H1 (cell line): Measurements from ENCODE around the gene ENTPD2. TPM values are rescaled to one million over a fixed set of nuclear protein-coding genes. Genes with fewer than 3 reads are reported as not detected.

ENCODE experiments used
- FOSL1 ChIP-seq: IDR thresholded peaks from 2 replicates; pipeline ENCODE4 v1.6.1; 2011; ENCODE audit warnings: mild to moderate bottlenecking, low read depth, low read length, moderate library complexity; ENCODE audit not compliant: insufficient read depth
- NANOG ChIP-seq: IDR thresholded peaks from 2 replicates; pipeline ENCODE4 v1.6.1; 2011; ENCODE audit warnings: low read length, low read depth, mild to moderate bottlenecking, inconsistent platforms; ENCODE audit not compliant: insufficient read depth, poor library complexity, severe bottlenecking
- RNF2 ChIP-seq: fragments of 200-900, 300-1000 bp; sonication (generic); IDR thresholded peaks from 2 replicates; pipeline ENCODE4 v1.7.1; 2016; ENCODE audit warnings: borderline replicate concordance, low read depth, mild to moderate bottlenecking, antibody characterized with exemption, low read length; ENCODE audit not compliant: poor library complexity, severe bottlenecking; ENCODE audit errors: missing control alignments
- polyA plus RNA-seq, 7 experiments: library from polyadenylated mRNA; depleted of rRNA in 3 of 7; stranded (reverse) in 5 of 7; unstranded in 2 of 7; fragments of >200 nt in 5 of 7; fragments of 200-250 nt in 2 of 7; gene quantifications; 1 replicate in 5 of 7; 2 replicates in 1 of 7; 4 replicates in 1 of 7; pipeline versions ENCODE4 v1.2.1 to v1.2.3, GENCODE V29; 2011 to 2013; ENCODE audit warnings: missing spikeins in 2 of 7, mixed read lengths in 2 of 7
- total RNA-seq: library from RNA; stranded (reverse); fragmentation: NEBNext Ultra II Directional; extraction: Animal tissue kit (Norgen Biotek cat#: 25700); gene quantifications from 2 replicates; pipeline ENCODE4 v1.2.1, GENCODE V29; 2021

The ENTPD2 gene
- total and polyA plus RNA-seq, 2 of the 8 experiments (the other 6 are each of a cell fraction or from before 2014, with no cell fraction given): 0.65 to 3.8 TPM

GRCh38 chr9:137087409-137087925, 33.6 kb upstream of the ENTPD2 start (continued):
- TF ChIP-seq FOSL1 (no peak), NANOG (no peak), RNF2 (no peak)
- TF ChIP-seq, all 59 proteins: peak for 0
